Measurements from ENCODE around the gene B3GALT4.

B3GALT4 gene

GRCh38 chr6:33319939-33320314 lies 43.0 kb downstream of the B3GALT4 start:
- no peak for ATAC-seq
- TF ChIP-seq TSHZ2 (CRISPR knock-in tag; IDR thresholded peaks at IDR 0.05) = no peak
- no peak for TF ChIP-seq GLIS3 (CRISPR knock-in tag; IDR thresholded peaks at IDR 0.05)
- no peak for TF ChIP-seq OSR1 (CRISPR knock-in tag; IDR thresholded peaks at IDR 0.05)
- TF ChIP-seq POU6F1 (CRISPR knock-in tag; IDR thresholded peaks at IDR 0.05; ENCODE audit: borderline replicate concordance, low read depth) = no peak
- no peak for TF ChIP-seq SNAI2 (CRISPR knock-in tag; IDR thresholded peaks at IDR 0.05)
- TF ChIP-seq ZFP30 (CRISPR knock-in tag; IDR thresholded peaks at IDR 0.05) = no peak
- no peak for TF ChIP-seq ZFP3 (CRISPR knock-in tag; IDR thresholded peaks at IDR 0.05)
- TF ChIP-seq ZC3H10 (CRISPR knock-in tag; IDR thresholded peaks at IDR 0.05) = no peak
- no peak for TF ChIP-seq CSRNP3 (CRISPR knock-in tag; IDR thresholded peaks at IDR 0.05)
- TF ChIP-seq ZNF70 (CRISPR knock-in tag; IDR thresholded peaks at IDR 0.05) = no peak
- TF ChIP-seq PATZ1 (CRISPR knock-in tag; IDR thresholded peaks at IDR 0.05; ENCODE audit: borderline replicate concordance) = no peak
- TF ChIP-seq ZNF8 (CRISPR knock-in tag; IDR thresholded peaks at IDR 0.05) = no peak
- TF ChIP-seq TCF4 (CRISPR knock-in tag; IDR thresholded peaks at IDR 0.05; ENCODE audit: borderline replicate concordance) = no peak
- no peak for TF ChIP-seq PPARA (CRISPR knock-in tag; IDR thresholded peaks at IDR 0.05; ENCODE audit: borderline replicate concordance)
- no peak for TF ChIP-seq CREB5 (CRISPR knock-in tag; IDR thresholded peaks at IDR 0.05; ENCODE audit: low read depth)
- TF ChIP-seq CSDC2 (CRISPR knock-in tag; IDR thresholded peaks at IDR 0.05) = no peak
- no peak for TF ChIP-seq BACH2 (CRISPR knock-in tag; IDR thresholded peaks at IDR 0.05; ENCODE audit: borderline replicate concordance)
- no peak for TF ChIP-seq TOX (CRISPR knock-in tag; IDR thresholded peaks at IDR 0.05; ENCODE audit: borderline replicate concordance)

- peak; percentile 4; the same call in 2 of the 3 replicates for ATAC-seq
Measured at GRCh38 chr6:33320315-33321181, 43.6 kb downstream of the B3GALT4 start.

GRCh38 chr6:33321227-33321626 lies 44.3 kb downstream of the B3GALT4 start:
- no peak for ATAC-seq
- TF ChIP-seq ZNF565 (CRISPR knock-in tag; conservative IDR thresholded peaks at IDR 0.05; ENCODE audit: low read depth) = no peak
- TF ChIP-seq CSRNP3 (CRISPR knock-in tag; IDR thresholded peaks at IDR 0.05) = no peak
- TF ChIP-seq PPARA (CRISPR knock-in tag; IDR thresholded peaks at IDR 0.05; ENCODE audit: borderline replicate concordance) = no peak
- TF ChIP-seq ESRRG (CRISPR knock-in tag; IDR thresholded peaks at IDR 0.05) = no peak
- TF ChIP-seq ARNTL (CRISPR knock-in tag; IDR thresholded peaks at IDR 0.05; ENCODE audit: borderline replicate concordance, low read depth) = no peak
- no peak for TF ChIP-seq ISL1 (CRISPR knock-in tag; IDR thresholded peaks at IDR 0.05)
- TF ChIP-seq CREB5 (CRISPR knock-in tag; IDR thresholded peaks at IDR 0.05; ENCODE audit: low read depth) = no peak
- no peak for TF ChIP-seq ZFP3 (CRISPR knock-in tag; IDR thresholded peaks at IDR 0.05)
- no peak for TF ChIP-seq RARB (CRISPR knock-in tag; IDR thresholded peaks at IDR 0.05)
- TF ChIP-seq BACH2 (CRISPR knock-in tag; IDR thresholded peaks at IDR 0.05; ENCODE audit: borderline replicate concordance) = no peak
- TF ChIP-seq TOX (CRISPR knock-in tag; IDR thresholded peaks at IDR 0.05; ENCODE audit: borderline replicate concordance) = no peak
- no peak for TF ChIP-seq ZFP30 (CRISPR knock-in tag; IDR thresholded peaks at IDR 0.05)

More at GRCh38 chr6:33320315-33321181, 43.6 kb downstream of the B3GALT4 start:
- TF ChIP-seq ZNF70 (CRISPR knock-in tag; IDR thresholded peaks at IDR 0.05) = no peak
- peak; percentile 8; the same call in 1 of the 2 replicates for TF ChIP-seq ISL1 (CRISPR knock-in tag; IDR thresholded peaks at IDR 0.05)
- TF ChIP-seq ARNTL (CRISPR knock-in tag; IDR thresholded peaks at IDR 0.05; ENCODE audit: borderline replicate concordance, low read depth) = no peak
- no peak for TF ChIP-seq ZFP30 (CRISPR knock-in tag; IDR thresholded peaks at IDR 0.05)
